H1 (cell line): ENCODE measurements around the gene TRAPPC6A. TPM values are rescaled to one million over a fixed set of nuclear protein-coding genes. Genes with fewer than 3 reads are reported as not detected.

Experiments
- CTCF ChIA-PET: fragments of 300-600 bp; sonication (Branson Sonifier 250); formaldehyde crosslinking; loops from one replicate; lab custom pipeline; 2021; ENCODE audit not compliant: partially characterized antibody; lab: Charles Lee
- POLR2A ChIA-PET: fragments of 300-600 bp; sonication (Branson Sonifier 250); formaldehyde crosslinking; loops from one replicate; lab custom pipeline; 2021; ENCODE audit warnings: inconsistent platforms; ENCODE audit not compliant: partially characterized antibody; lab: Charles Lee
- DNase-seq, 2 experiments: peaks; one replicate each; pipeline versions ENCODE4 v3.0.0 to v3.0.0-alpha.2; 2010 to 2022; ENCODE audit warnings: low spot score in 2 of 2, low read depth in 1 of 2, mixed read lengths in 1 of 2
- FAIRE-seq: peaks from 2 replicates; lab custom pipeline; 2011; peaks lifted over from hg19 to GRCh38; lab: Jason Lieb, UNC
- H2AFZ ChIP-seq: 2 replicates; pipeline ENCODE4 v1.8.1; 2012; ENCODE audit warnings: low read length, inconsistent platforms
- H2AK5ac ChIP-seq: 2 replicates; pipeline ENCODE4 v1.6.1; 2013; ENCODE audit warnings: low read depth, low read length
- H2BK120ac ChIP-seq: replicated peaks from 2 replicates; pipeline ENCODE3; 2013; ENCODE audit warnings: low read depth, low read length, inconsistent platforms
- H2BK12ac ChIP-seq: 2 replicates; pipeline ENCODE4 v1.6.1; 2013; ENCODE audit warnings: low read depth, low read length
- H2BK15ac ChIP-seq: 2 replicates; pipeline ENCODE4 v1.6.1; 2013; ENCODE audit warnings: low read length
- H2BK20ac ChIP-seq: 2 replicates; pipeline ENCODE4 v1.6.1; 2013; ENCODE audit warnings: low read length
- H2BK5ac ChIP-seq: 2 replicates; pipeline ENCODE4 v1.6.1; 2013; ENCODE audit warnings: low read depth, low read length
- H3K14ac ChIP-seq: 2 replicates; pipeline ENCODE4 v1.6.1; 2013; ENCODE audit warnings: inconsistent platforms; ENCODE audit not compliant: insufficient read length
- H3K18ac ChIP-seq: 2 replicates; pipeline ENCODE4 v1.6.1; 2013; ENCODE audit warnings: low read length; ENCODE audit errors: extremely low read depth
- H3K23ac ChIP-seq: 2 replicates; pipeline ENCODE4 v1.6.1; 2013; ENCODE audit warnings: inconsistent platforms; ENCODE audit not compliant: insufficient read length
- H3K23me2 ChIP-seq: 2 replicates; pipeline ENCODE4 v1.6.1; 2013; ENCODE audit warnings: low read depth, low read length
- H3K27ac ChIP-seq: 2 replicates; pipeline ENCODE4 v1.6.1; 2011; ENCODE audit warnings: low read depth, low read length, inconsistent platforms
- H3K27me3 ChIP-seq, 4 experiments: replicated peaks in 1 of 4; 1 replicate in 1 of 4; 2 replicates in 3 of 4; pipeline versions ENCODE4 v1.6.1 to v1.8.1; 2011 to 2013; ENCODE audit warnings: low read length in 3 of 4, mild to moderate bottlenecking in 3 of 4, inconsistent platforms in 2 of 4, mixed read lengths in 2 of 4, moderate library complexity in 1 of 4; ENCODE audit not compliant: control insufficient read depth in 3 of 4, insufficient read depth in 3 of 4; ENCODE audit errors: extremely low read depth in 1 of 4
- H3K36me3 ChIP-seq, 4 experiments: 2 replicates each; pipeline versions ENCODE4 v1.6.1 to v1.8.1; 2011 to 2013; ENCODE audit warnings: mild to moderate bottlenecking in 4 of 4, low read length in 3 of 4, moderate library complexity in 2 of 4, control low read depth in 1 of 4, inconsistent platforms in 1 of 4; ENCODE audit not compliant: insufficient read depth in 4 of 4, control insufficient read depth in 2 of 4
- H3K4ac ChIP-seq: replicated peaks from 2 replicates; pipeline ENCODE3; 2013; ENCODE audit warnings: low read length, low read depth, mixed read lengths, inconsistent platforms; ENCODE audit not compliant: insufficient read length
- H3K4me1 ChIP-seq, 4 experiments: replicated peaks in 1 of 4; 1 replicate in 1 of 4; 2 replicates in 3 of 4; pipeline versions ENCODE4 v1.6.1 to v1.8.1; 2011 to 2013; ENCODE audit warnings: low read length in 3 of 4, inconsistent platforms in 2 of 4, mixed read lengths in 1 of 4; ENCODE audit not compliant: insufficient read depth in 4 of 4, control insufficient read depth in 3 of 4
- H3K4me2 ChIP-seq, 2 experiments: 2 replicates each; pipeline versions ENCODE4 v1.6.1 to v1.8.1; 2011 to 2013; ENCODE audit warnings: low read depth in 2 of 2, low read length in 2 of 2, control low read depth in 1 of 2, inconsistent platforms in 1 of 2, mild to moderate bottlenecking in 1 of 2; ENCODE audit not compliant: insufficient read depth in 1 of 2
- H3K4me3 ChIP-seq, 4 experiments: fragments of 200-600, 300-600 bp in 1 of 4; sonication (generic), shearing (Covaris generic), sonication (Bioruptor Twin) in 1 of 4; 2 replicates each; pipeline versions ENCODE4 v1.5.1 to v1.8.1; 2011 to 2016; ENCODE audit warnings: low read length in 4 of 4, low read depth in 3 of 4, control low read depth in 2 of 4, inconsistent platforms in 2 of 4, mild to moderate bottlenecking in 2 of 4, mixed read lengths in 1 of 4, moderate library complexity in 1 of 4; ENCODE audit not compliant: insufficient read depth in 2 of 4; ENCODE audit errors: extremely low read depth in 1 of 4
- H3K56ac ChIP-seq: replicated peaks from 2 replicates; pipeline ENCODE3; 2013; ENCODE audit warnings: low read depth, mild to moderate bottlenecking, mixed read lengths, low read length, inconsistent platforms; ENCODE audit not compliant: insufficient read length
- H3K79me1 ChIP-seq: 2 replicates; pipeline ENCODE4 v1.6.1; 2013; ENCODE audit warnings: low read depth, low read length, control low read depth
- H3K79me2 ChIP-seq, 2 experiments: 2 replicates each; pipeline versions ENCODE4 v1.6.1 to v1.8.1; 2012 to 2013; ENCODE audit warnings: low read length in 2 of 2, mild to moderate bottlenecking in 2 of 2, inconsistent platforms in 1 of 2; ENCODE audit not compliant: insufficient read depth in 2 of 2, control insufficient read depth in 1 of 2
- H3K9ac ChIP-seq, 4 experiments: replicated peaks in 1 of 4; 1 replicate in 1 of 4; 2 replicates in 3 of 4; pipeline versions ENCODE4 v1.6.1 to v1.8.1; 2011 to 2013; ENCODE audit warnings: low read depth in 3 of 4, low read length in 3 of 4, control low read depth in 2 of 4, mild to moderate bottlenecking in 2 of 4, moderate library complexity in 2 of 4, inconsistent platforms in 1 of 4; ENCODE audit errors: extremely low read depth in 1 of 4
- H3K9me3 ChIP-seq, 2 experiments: 2 replicates each; pipeline versions ENCODE4 v1.6.1 to v1.8.1; 2012 to 2013; ENCODE audit warnings: mild to moderate bottlenecking in 2 of 2, moderate library complexity in 2 of 2, control low read depth in 1 of 2, inconsistent platforms in 1 of 2, low read depth in 1 of 2, low read length in 1 of 2, mixed read lengths in 1 of 2; ENCODE audit not compliant: insufficient read depth in 2 of 2
- H4K20me1 ChIP-seq, 2 experiments: replicated peaks in 1 of 2; 2 replicates each; pipeline versions ENCODE3 to v1.8.1; 2011 to 2013; ENCODE audit warnings: inconsistent platforms in 2 of 2, low read length in 2 of 2, mild to moderate bottlenecking in 1 of 2; ENCODE audit not compliant: insufficient read depth in 2 of 2, control insufficient read depth in 1 of 2
- H4K5ac ChIP-seq: 2 replicates; pipeline ENCODE4 v1.6.1; 2013; ENCODE audit warnings: low read length, low read depth, mixed read lengths, inconsistent platforms; ENCODE audit not compliant: insufficient read length
- H4K8ac ChIP-seq: 2 replicates; pipeline ENCODE4 v1.8.0; 2013; ENCODE audit warnings: mild to moderate bottlenecking, moderate library complexity, low read length, inconsistent platforms; ENCODE audit not compliant: insufficient read depth; ENCODE audit errors: extremely low read depth
- H4K91ac ChIP-seq: replicated peaks from 2 replicates; pipeline ENCODE3; 2013; ENCODE audit warnings: low read length, mixed read lengths, inconsistent platforms; ENCODE audit not compliant: insufficient read length
- CBX8 ChIP-seq: fragments of 300-800, 300-1000 bp; sonication (generic); IDR thresholded peaks from 2 replicates; pipeline ENCODE4 v1.7.1; 2016; ENCODE audit warnings: low read depth, low read length, borderline replicate concordance
- PHF8 ChIP-seq: fragments of 200-600 bp; sonication (generic); conservative IDR thresholded peaks from 2 replicates; pipeline ENCODE4 v1.7.1; 2012; ENCODE audit warnings: low read depth, mild to moderate bottlenecking, inconsistent platforms, low read length, moderate library complexity
- RBBP5 ChIP-seq: IDR thresholded peaks from 2 replicates; pipeline ENCODE4 v1.7.1; 2012; ENCODE audit warnings: low read depth, mild to moderate bottlenecking, inconsistent platforms, low read length, moderate library complexity, borderline replicate concordance
- RFX5 ChIP-seq: IDR thresholded peaks from 2 replicates; pipeline ENCODE4 v1.6.1; 2011; ENCODE audit warnings: low read depth, low read length, improper control_type of control experiment, borderline replicate concordance
- WGBS, 2 experiments: shearing (Covaris generic) in 1 of 2; methylation state at CpG; one replicate each; pipeline versions ENCODE4 v1.1.6 to v1.1.7; 2013 to 2015; ENCODE audit warnings: low lambda C conversion rate in 2 of 2, mixed read lengths in 2 of 2, inconsistent platforms in 1 of 2, low coverage in 1 of 2, missing lambda C conversion rate in 1 of 2; ENCODE audit not compliant: insufficient replicate concordance in 2 of 2, insufficient coverage in 1 of 2, insufficient read length in 1 of 2; ENCODE audit errors: extremely low coverage in 1 of 2, missing lambda C conversion rate in 1 of 2; 5-methylcytosine and 5-hydroxymethylcytosine counted together
- polyA plus RNA-seq, 7 experiments: library from polyadenylated mRNA; depleted of rRNA in 3 of 7; stranded (reverse) in 5 of 7; unstranded in 2 of 7; fragments of >200 nt in 5 of 7; fragments of 200-250 nt in 2 of 7; gene quantifications; 1 replicate in 5 of 7; 2 replicates in 1 of 7; 4 replicates in 1 of 7; pipeline versions ENCODE4 v1.2.1 to v1.2.3, GENCODE V29; 2011 to 2013; ENCODE audit warnings: missing spikeins in 2 of 7, mixed read lengths in 2 of 7
- total RNA-seq: library from RNA; stranded (reverse); fragmentation: NEBNext Ultra II Directional; extraction: Animal tissue kit (Norgen Biotek cat#: 25700); gene quantifications from 2 replicates; pipeline ENCODE4 v1.2.1, GENCODE V29; 2021

Gene TRAPPC6A
- total and polyA plus RNA-seq, 2 of the 8 experiments (the other 6 are each of a cell fraction or from before 2014, with no cell fraction given): 31.8 to 130 TPM

DNA sequence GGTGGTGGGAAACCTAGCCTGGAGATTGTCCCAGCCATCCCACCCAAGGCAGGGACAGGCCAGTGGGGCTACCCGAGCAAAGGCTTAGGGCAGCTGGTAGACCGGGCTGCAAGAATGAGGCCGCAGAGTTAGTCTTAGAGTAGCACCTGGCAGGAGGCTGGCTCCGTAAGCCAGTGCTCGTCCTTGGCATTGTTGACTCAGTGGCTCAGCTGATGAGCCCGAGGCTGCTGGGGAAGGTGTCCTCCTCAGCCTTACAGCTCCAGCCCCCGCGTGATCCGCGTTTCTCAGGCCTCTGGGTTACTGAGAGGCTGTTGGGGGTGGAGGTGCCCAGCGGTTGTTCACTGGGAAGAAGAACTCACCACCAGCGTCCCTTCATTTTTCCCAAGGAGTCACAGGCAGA is 60.4 kb downstream of the TRAPPC6A start:
- no peaks in the 10 kb centered on the region for H3K9me3 ChIP-seq
- no peak overlapping the region for H3K18ac ChIP-seq
- 95% methylated on average over 8 of the region's 12 CpGs; no CpG with 5 or more reads in 1 of the 2 experiments for WGBS, 2 experiments
- no peak overlapping the region for H2BK20ac ChIP-seq
- CTCF ChIA-PET: interaction anchor here (0.8 to 2.5 kb wide), 6 partner anchors 13 to 221 kb away, joined by 3 to 8 read pairs (median 3); partner anchors contain the start of gene PPP1R37
- H3K4ac ChIP-seq: no peak overlapping the region
- no peaks in the 10 kb centered on the region for H3K27me3 ChIP-seq
- POLR2A ChIA-PET: interaction anchor here (0.5 to 1.9 kb wide), 8 partner anchors 17 to 652 kb away, joined by 3 to 6 read pairs (median 4); partner anchors contain the start of genes GEMIN7, PPP1R37 and SIX5
- no peak overlapping the region for H2AK5ac ChIP-seq
- H3K9ac ChIP-seq: no peak overlapping the region
- H4K20me1 ChIP-seq: peaks cover 51 to 54% of the 10 kb centered on the region in 2 experiments
- H3K79me1 ChIP-seq: peaks cover 53% of the 10 kb centered on the region
- no peaks in the 10 kb centered on the region for H3K36me3 ChIP-seq
- no peak overlapping the region for H2BK120ac ChIP-seq
- peaks cover 0 to 21% (median 3%) of the 10 kb centered on the region in 4 experiments; a peak in 6 of 7 replicates for H3K4me1 ChIP-seq
- H2AFZ ChIP-seq: no peak overlapping the region
- no peak for TF ChIP-seq RFX5
- no peak for TF ChIP-seq PHF8
- TF ChIP-seq RBBP5: no peak
- no peak for TF ChIP-seq CBX8
- DNase-seq (no peak), FAIRE-seq (no peak)
- H3K56ac ChIP-seq: no peak overlapping the region
- no peaks in the 10 kb centered on the region for H3K23me2 ChIP-seq
- no peak overlapping the region for H4K91ac ChIP-seq
- no peak overlapping the region for H3K4me2 ChIP-seq
- H3K79me2 ChIP-seq: peaks cover 3 to 80% of the 10 kb centered on the region in 2 experiments
- H2BK15ac ChIP-seq: no peak overlapping the region
- no peak overlapping the region for H3K14ac ChIP-seq
- no peak overlapping the region for H2BK5ac ChIP-seq
- no peak overlapping the region for H4K8ac ChIP-seq
- no peak overlapping the region for H3K4me3 ChIP-seq
- H3K23ac ChIP-seq: no peak overlapping the region
- H4K5ac ChIP-seq: no peak overlapping the region
- H2BK12ac ChIP-seq: no peak overlapping the region
- H3K27ac ChIP-seq: no peak overlapping the region
